PC-3 (cell line): Measurements from ENCODE around the gene TMEM121B.

Source experiments
- EZH2 ChIP-seq: fragments of 300-600 bp; sonication (generic); IDR thresholded peaks from one replicate; pipeline ENCODE4 v1.6.1; 2017; ENCODE audit warnings: antibody characterized with exemption, mild to moderate bottlenecking, low read length; ENCODE audit not compliant: unreplicated experiment
- EZH2phosphoT487 ChIP-seq: fragments of 300-600 bp; sonication (generic); IDR thresholded peaks from 2 replicates; pipeline ENCODE4 v1.6.1; 2018; ENCODE audit warnings: mild to moderate bottlenecking, antibody characterized with exemption, low read length, borderline replicate concordance
- TF ChIP-seq, protein P1 (sequence below): fragments of 300-600 bp; sonication (generic); conservative IDR thresholded peaks from 2 replicates; pipeline ENCODE4 v1.5.1; 2017; ENCODE audit warnings: antibody characterized with exemption, low read depth, mild to moderate bottlenecking, low read length

DNA sequence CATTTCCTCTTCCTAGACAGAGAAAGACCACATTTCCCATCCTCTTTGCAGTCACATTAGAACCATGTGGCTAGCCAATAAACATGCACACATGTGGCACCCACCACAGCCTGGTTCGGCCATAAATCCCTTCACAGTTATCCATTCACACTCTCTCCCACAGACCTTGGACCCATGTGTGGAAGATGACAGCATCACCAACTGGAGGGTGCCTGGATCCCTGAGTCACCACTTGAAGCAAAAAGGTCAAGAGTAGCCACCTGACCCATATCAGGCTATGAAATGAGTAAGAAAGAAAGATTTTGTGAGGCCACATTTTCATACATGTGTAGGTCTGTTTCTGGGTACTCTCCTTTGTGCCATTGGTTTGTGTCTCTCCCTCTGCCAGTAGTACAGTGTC is 9.0 kb upstream of the TMEM121B start:
- TF ChIP-seq, protein P1, sequence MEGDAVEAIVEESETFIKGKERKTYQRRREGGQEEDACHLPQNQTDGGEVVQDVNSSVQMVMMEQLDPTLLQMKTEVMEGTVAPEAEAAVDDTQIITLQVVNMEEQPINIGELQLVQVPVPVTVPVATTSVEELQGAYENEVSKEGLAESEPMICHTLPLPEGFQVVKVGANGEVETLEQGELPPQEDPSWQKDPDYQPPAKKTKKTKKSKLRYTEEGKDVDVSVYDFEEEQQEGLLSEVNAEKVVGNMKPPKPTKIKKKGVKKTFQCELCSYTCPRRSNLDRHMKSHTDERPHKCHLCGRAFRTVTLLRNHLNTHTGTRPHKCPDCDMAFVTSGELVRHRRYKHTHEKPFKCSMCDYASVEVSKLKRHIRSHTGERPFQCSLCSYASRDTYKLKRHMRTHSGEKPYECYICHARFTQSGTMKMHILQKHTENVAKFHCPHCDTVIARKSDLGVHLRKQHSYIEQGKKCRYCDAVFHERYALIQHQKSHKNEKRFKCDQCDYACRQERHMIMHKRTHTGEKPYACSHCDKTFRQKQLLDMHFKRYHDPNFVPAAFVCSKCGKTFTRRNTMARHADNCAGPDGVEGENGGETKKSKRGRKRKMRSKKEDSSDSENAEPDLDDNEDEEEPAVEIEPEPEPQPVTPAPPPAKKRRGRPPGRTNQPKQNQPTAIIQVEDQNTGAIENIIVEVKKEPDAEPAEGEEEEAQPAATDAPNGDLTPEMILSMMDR = no peak
- no peak for TF ChIP-seq EZH2phosphoT487
- TF ChIP-seq EZH2 = no peak
